A549 treated with ZK216348 at 1 μM for 4 hours (cell line): Measurements from ENCODE around the gene ST3GAL6. TPM values are rescaled to one million over a fixed set of nuclear protein-coding genes. Genes with fewer than 3 reads are reported as not detected.

Experiments
- total RNA-seq: library from RNA; stranded (reverse); fragments of 200-300 nt; extraction: Qiagen RNA extraction; gene quantifications from 5 replicates; pipeline ENCODE4 v1.2.3, GENCODE V29; 2022; ENCODE audit warnings: low read depth

Gene ST3GAL6
- 0.59 to 1.9 TPM (median 1.2 TPM) in 5 replicates for total RNA-seq

GRCh38 chr3:98763076-98763475 is at the start of gene ST3GAL6:
TSS of gene ST3GAL6 (plus strand) at chr3:98763340. CDS start at chr3:98768441, 5,101 bp downstream.

Other genes with a start within 250 kb of the ST3GAL6 start
- gene CLDND1, start 240.4 kb upstream of the ST3GAL6 start, total RNA-seq, result 53.2 to 68.3 TPM (median 61.0 TPM) in 5 replicates
- gene GPR15, start 231.4 kb upstream of the ST3GAL6 start, total RNA-seq, result not detected in 5 replicates
- gene CPOX, start 169.7 kb upstream of the ST3GAL6 start, total RNA-seq, result 15.8 to 27.8 TPM (median 23.8 TPM) in 5 replicates
- 163 to 301 TPM (median 279 TPM) in 5 replicates for gene DCBLD2, start 138.4 kb downstream of the ST3GAL6 start, total RNA-seq